Measurements from ENCODE around the gene SLC35B2. TPM values are rescaled to one million over a fixed set of nuclear protein-coding genes. Genes with fewer than 3 reads are reported as not detected.

SLC35B2 gene
- total and polyA plus RNA-seq, 10 of the 15 experiments (the other 5 are each of a cell fraction or from before 2014, with no cell fraction given) = 11.3 to 45.4 (median 33.8) TPM

GRCh38 chr6:44257753-44258324 is 511 bp upstream of the SLC35B2 start (continued):
- TF ChIP-seq NFYA (IDR thresholded peaks at IDR 0.05; ENCODE audit: borderline replicate concordance, low read depth, low read length) (no peak), E2F8 (IDR thresholded peaks at IDR 0.05; ENCODE audit: low read depth, partially characterized antibody) (peak; percentile 80), ZBED1 (IDR thresholded peaks at IDR 0.05; ENCODE audit: borderline replicate concordance) (peak; percentile 78; the same call in 1 of the 2 replicates), RB1 (IDR thresholded peaks at IDR 0.05; ENCODE audit: borderline replicate concordance) (no peak), SMAD5 (IDR thresholded peaks at IDR 0.05; ENCODE audit: low read depth) (peak; percentile 40; the same call in 1 of the 2 replicates), JUNB (IDR thresholded peaks at IDR 0.05) (no peak), RCOR1 (conservative IDR thresholded peaks at IDR 0.05; ENCODE audit: low read depth, low read length) (no peak), NFXL1 (IDR thresholded peaks at IDR 0.05; ENCODE audit: borderline replicate concordance) (no peak), ZNF207 (IDR thresholded peaks at IDR 0.05; ENCODE audit: borderline replicate concordance) (no peak), CHD2 (IDR thresholded peaks at IDR 0.05; ENCODE audit: borderline replicate concordance, low read depth, low read length) (0 out of 2 replicates have a peak, but pooled peaks have one; percentile 31), E2F4 (IDR thresholded peaks at IDR 0.05; ENCODE audit: low read depth, low read length) (no peak), MEF2B (IDR thresholded peaks at IDR 0.05; ENCODE audit: partially characterized antibody, poor library complexity, severe bottlenecking) (no peak), POU2F2 (IDR thresholded peaks at IDR 0.05; ENCODE audit: borderline replicate concordance, low read depth, low read length) (peak; percentile 84), ATF7 (IDR thresholded peaks at IDR 0.05; ENCODE audit: low read depth) (peak; percentile 75), NFIC (IDR thresholded peaks at IDR 0.05; ENCODE audit: low read depth, low read length) (no peak), MYC (IDR thresholded peaks at IDR 0.05; ENCODE audit: insufficient read depth, insufficient read length, insufficient replicate concordance, low read length, severe bottlenecking) (no peak)
- TF ChIP-seq, protein P1, sequence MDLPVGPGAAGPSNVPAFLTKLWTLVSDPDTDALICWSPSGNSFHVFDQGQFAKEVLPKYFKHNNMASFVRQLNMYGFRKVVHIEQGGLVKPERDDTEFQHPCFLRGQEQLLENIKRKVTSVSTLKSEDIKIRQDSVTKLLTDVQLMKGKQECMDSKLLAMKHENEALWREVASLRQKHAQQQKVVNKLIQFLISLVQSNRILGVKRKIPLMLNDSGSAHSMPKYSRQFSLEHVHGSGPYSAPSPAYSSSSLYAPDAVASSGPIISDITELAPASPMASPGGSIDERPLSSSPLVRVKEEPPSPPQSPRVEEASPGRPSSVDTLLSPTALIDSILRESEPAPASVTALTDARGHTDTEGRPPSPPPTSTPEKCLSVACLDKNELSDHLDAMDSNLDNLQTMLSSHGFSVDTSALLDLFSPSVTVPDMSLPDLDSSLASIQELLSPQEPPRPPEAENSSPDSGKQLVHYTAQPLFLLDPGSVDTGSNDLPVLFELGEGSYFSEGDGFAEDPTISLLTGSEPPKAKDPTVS (IDR thresholded peaks at IDR 0.05; ENCODE audit: low read depth, low read length) = no peak
- TF ChIP-seq, protein P2, sequence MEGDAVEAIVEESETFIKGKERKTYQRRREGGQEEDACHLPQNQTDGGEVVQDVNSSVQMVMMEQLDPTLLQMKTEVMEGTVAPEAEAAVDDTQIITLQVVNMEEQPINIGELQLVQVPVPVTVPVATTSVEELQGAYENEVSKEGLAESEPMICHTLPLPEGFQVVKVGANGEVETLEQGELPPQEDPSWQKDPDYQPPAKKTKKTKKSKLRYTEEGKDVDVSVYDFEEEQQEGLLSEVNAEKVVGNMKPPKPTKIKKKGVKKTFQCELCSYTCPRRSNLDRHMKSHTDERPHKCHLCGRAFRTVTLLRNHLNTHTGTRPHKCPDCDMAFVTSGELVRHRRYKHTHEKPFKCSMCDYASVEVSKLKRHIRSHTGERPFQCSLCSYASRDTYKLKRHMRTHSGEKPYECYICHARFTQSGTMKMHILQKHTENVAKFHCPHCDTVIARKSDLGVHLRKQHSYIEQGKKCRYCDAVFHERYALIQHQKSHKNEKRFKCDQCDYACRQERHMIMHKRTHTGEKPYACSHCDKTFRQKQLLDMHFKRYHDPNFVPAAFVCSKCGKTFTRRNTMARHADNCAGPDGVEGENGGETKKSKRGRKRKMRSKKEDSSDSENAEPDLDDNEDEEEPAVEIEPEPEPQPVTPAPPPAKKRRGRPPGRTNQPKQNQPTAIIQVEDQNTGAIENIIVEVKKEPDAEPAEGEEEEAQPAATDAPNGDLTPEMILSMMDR (IDR thresholded peaks at IDR 0.05 in 2 of 3, conservative IDR thresholded peaks at IDR 0.05 in 1 of 3; ENCODE audit: control insufficient read depth in 2 of 3, extremely low read depth in 1 of 3, insufficient read depth in 1 of 3, low read depth in 3 of 3, low read length in 3 of 3) = peak in 1 of 3 experiments; percentile 2; a peak in 1 of 6 replicates

All from GM12878 (cell line).